Prostate gland (tissue), 2 donors: Measurements from ENCODE around the gene CPNE4.

ENCODE experiments used
- CTCF ChIP-seq, 4 experiments: fragments of 200-600 bp in 2 of 4; fragments of 450-650 bp in 2 of 4; sonication (generic) in 2 of 4; IDR thresholded peaks; 1 replicate in 3 of 4; 2 replicates in 1 of 4; pipeline ENCODE4 v1.5.1; 2016 to 2019; ENCODE audit warnings: antibody characterized with exemption in 4 of 4, mild to moderate bottlenecking in 2 of 4, moderate library complexity in 2 of 4
- POLR2A ChIP-seq: fragments of 450-650 bp; IDR thresholded peaks from one replicate; pipeline ENCODE4 v1.6.1; 2016; ENCODE audit warnings: antibody characterized with exemption, mild to moderate bottlenecking
- POLR2AphosphoS5 ChIP-seq: sonication (generic); formaldehyde crosslinking; IDR thresholded peaks from one replicate; pipeline ENCODE4 v1.6.1; 2017; ENCODE audit warnings: antibody characterized with exemption

- no peak for TF ChIP-seq CTCF (IDR thresholded peaks at IDR 0.05)
- TF ChIP-seq POLR2AphosphoS5 = no peak
- no peak for TF ChIP-seq POLR2A
These were observed 153.9 kb downstream of the CPNE4 start for GRCh38 chr3:131880948-131881347.
